ENCODE measurements around the gene PTPN20. TPM values are rescaled to one million over a fixed set of nuclear protein-coding genes. Genes with fewer than 3 reads are reported as not detected.

The PTPN20 gene
- total RNA-seq, 1 experiment from 2014 or later, result not detected

DNA sequence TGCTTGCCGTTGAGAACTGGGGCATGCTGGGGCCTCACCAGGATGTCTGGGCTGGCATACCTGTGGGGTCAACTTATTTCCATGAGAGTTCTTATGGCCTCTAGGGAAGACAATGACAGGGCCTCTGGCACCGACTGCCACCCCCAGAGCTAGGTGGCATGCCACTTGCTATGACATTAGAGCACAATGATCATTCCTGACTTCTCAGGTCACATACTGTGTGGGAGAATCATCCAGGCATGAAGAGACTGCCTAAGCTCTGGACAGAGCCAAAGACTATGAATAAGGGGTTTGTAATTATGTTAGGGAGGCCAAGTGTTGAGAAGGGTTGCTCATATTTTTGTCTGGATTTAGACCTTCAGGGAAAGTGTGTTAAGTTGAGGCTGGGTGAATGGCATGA lies 97.5 kb downstream of the PTPN20 start:
- Mint-ChIP-seq H3K27ac (ENCODE audit: unreplicated experiment) (no peak overlapping the region), H3K27me3 (ENCODE audit: insufficient read depth, unreplicated experiment) (peaks cover 32% of the 10 kb centered on the region), H3K4me1 (ENCODE audit: low read depth, unreplicated experiment) (no peaks in the 10 kb centered on the region), H3K4me3 (ENCODE audit: unreplicated experiment) (no peak overlapping the region), H3K36me3 (ENCODE audit: insufficient read depth, unreplicated experiment) (no peaks in the 10 kb centered on the region), H3K9me3 (ENCODE audit: unreplicated experiment) (no peaks in the 10 kb centered on the region)
- ChIA-PET CTCF (interaction anchor here (1.5 kb wide), 1 partner anchor 39 kb away, joined by 3 read pairs; no protein-coding TSS in a partner anchor), POLR2A (no interaction called here)
- Histone ChIP-seq H3K4me1 (no peaks in the 10 kb centered on the region), H3K9me3 (no peaks in the 10 kb centered on the region), H3K36me3 (ENCODE audit: control insufficient read depth, insufficient read depth, low read length) (no peaks in the 10 kb centered on the region), H3K4me3 (ENCODE audit: low read depth, low read length) (no peak overlapping the region), H3K27me3 (replicated peaks; ENCODE audit: control insufficient read depth, insufficient read depth, low read length) (no peaks in the 10 kb centered on the region)
- no peak for DNase-seq
- BruUV-seq (replicated peaks), result no TSS peak
- intact Hi-C loops (cut with micrococcal nuclease; ENCODE audit: unreplicated experiment), result no loop called here
- TF ChIP-seq, protein P1, sequence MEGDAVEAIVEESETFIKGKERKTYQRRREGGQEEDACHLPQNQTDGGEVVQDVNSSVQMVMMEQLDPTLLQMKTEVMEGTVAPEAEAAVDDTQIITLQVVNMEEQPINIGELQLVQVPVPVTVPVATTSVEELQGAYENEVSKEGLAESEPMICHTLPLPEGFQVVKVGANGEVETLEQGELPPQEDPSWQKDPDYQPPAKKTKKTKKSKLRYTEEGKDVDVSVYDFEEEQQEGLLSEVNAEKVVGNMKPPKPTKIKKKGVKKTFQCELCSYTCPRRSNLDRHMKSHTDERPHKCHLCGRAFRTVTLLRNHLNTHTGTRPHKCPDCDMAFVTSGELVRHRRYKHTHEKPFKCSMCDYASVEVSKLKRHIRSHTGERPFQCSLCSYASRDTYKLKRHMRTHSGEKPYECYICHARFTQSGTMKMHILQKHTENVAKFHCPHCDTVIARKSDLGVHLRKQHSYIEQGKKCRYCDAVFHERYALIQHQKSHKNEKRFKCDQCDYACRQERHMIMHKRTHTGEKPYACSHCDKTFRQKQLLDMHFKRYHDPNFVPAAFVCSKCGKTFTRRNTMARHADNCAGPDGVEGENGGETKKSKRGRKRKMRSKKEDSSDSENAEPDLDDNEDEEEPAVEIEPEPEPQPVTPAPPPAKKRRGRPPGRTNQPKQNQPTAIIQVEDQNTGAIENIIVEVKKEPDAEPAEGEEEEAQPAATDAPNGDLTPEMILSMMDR (IDR thresholded peaks at IDR 0.05; ENCODE audit: insufficient read depth in 1 of 2, low read depth in 1 of 2, low read length in 1 of 2, severe bottlenecking in 1 of 2, unreplicated experiment in 1 of 2), result no peak

DNA sequence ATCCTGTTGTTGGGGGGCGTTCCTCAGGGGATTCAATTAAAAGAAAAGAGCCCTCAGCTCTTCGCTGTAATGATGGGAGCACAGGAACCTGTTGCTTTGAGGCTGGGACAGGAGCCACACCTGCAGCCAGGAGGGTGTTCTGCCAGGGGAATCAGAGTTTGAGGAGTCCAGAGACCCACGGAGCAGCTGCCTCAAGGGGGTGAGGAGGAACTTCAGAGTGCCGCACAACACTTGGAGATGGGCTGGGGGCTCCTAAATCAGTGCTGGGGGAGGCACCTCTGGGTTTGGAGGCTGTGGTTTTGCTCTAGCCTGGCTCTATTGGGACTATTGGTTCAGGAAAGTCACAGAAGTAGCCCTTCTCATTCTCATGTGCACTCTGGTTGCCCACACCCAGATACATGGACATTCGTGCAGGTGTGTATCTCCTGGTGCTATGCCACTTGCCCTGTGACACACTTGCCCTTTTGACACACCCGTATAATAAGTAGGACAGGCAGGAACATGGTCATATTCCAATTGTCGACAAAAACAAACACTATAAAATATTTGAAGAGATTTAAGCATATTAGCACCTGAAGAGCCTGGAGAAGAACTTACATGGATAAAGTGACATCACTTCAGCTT lies 98.1 kb downstream of the PTPN20 start:
- Mint-ChIP-seq H3K27ac (ENCODE audit: unreplicated experiment) (no peak overlapping the region), H3K36me3 (ENCODE audit: insufficient read depth, unreplicated experiment) (no peaks in the 10 kb centered on the region), H3K4me1 (ENCODE audit: low read depth, unreplicated experiment) (no peaks in the 10 kb centered on the region), H3K27me3 (ENCODE audit: insufficient read depth, unreplicated experiment) (peaks cover 30% of the 10 kb centered on the region), H3K9me3 (ENCODE audit: unreplicated experiment) (no peaks in the 10 kb centered on the region), H3K4me3 (ENCODE audit: unreplicated experiment) (no peak overlapping the region)
- no peaks in the 10 kb centered on the region for H3K36me3 ChIP-seq (ENCODE audit: control insufficient read depth, insufficient read depth, low read length)
- CTCF ChIA-PET, result interaction anchor here (1.5 kb wide), 1 partner anchor 39 kb away, joined by 3 read pairs; no protein-coding TSS in a partner anchor
- no peak for DNase-seq
- TF ChIP-seq, protein P1 (IDR thresholded peaks at IDR 0.05; ENCODE audit: insufficient read depth in 1 of 2, low read depth in 1 of 2, low read length in 1 of 2, severe bottlenecking in 1 of 2, unreplicated experiment in 1 of 2), result no peak
- BruUV-seq (replicated peaks), result no TSS peak
- no peaks in the 10 kb centered on the region for H3K9me3 ChIP-seq
- no peaks in the 10 kb centered on the region for H3K27me3 ChIP-seq (replicated peaks; ENCODE audit: control insufficient read depth, insufficient read depth, low read length)
- H3K4me3 ChIP-seq (ENCODE audit: low read depth, low read length), result no peak overlapping the region
- no peaks in the 10 kb centered on the region for H3K4me1 ChIP-seq
- intact Hi-C loops (cut with micrococcal nuclease; ENCODE audit: unreplicated experiment), result no loop called here
- POLR2A ChIA-PET, result no interaction called here

DNA sequence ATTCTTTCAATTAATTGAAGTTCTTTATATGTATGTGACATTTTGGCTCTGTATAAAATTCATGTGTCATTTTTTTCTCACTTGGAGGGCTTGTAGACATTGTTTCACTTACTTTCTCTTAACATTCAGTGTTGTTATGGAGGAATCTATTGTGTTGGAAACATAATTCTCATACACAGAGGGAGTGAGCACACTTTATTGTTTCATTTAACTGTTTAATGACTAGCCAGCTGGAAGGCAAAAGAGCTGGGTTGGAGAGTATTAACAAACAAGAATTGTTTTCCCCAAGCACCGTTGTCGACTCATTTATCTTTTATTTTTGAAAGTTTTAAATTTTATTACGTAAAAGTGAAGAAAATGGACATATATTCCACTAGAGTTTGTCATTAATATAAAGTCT lies 98.8 kb downstream of the PTPN20 start:
- H3K4me1 Mint-ChIP-seq (ENCODE audit: low read depth, unreplicated experiment), result no peaks in the 10 kb centered on the region
- no TSS peak for BruUV-seq (replicated peaks)
- H3K9me3 Mint-ChIP-seq (ENCODE audit: unreplicated experiment), result no peaks in the 10 kb centered on the region
- ChIA-PET CTCF (interaction anchor here (1.5 kb wide), 1 partner anchor 38 kb away, joined by 3 read pairs; no protein-coding TSS in a partner anchor), POLR2A (no interaction called here)
- no peaks in the 10 kb centered on the region for H3K36me3 ChIP-seq (ENCODE audit: control insufficient read depth, insufficient read depth, low read length)
- no peak overlapping the region for H3K4me3 Mint-ChIP-seq (ENCODE audit: unreplicated experiment)
- no peaks in the 10 kb centered on the region for H3K4me1 ChIP-seq
- no peak overlapping the region for H3K27ac Mint-ChIP-seq (ENCODE audit: unreplicated experiment)
- H3K9me3 ChIP-seq, result no peaks in the 10 kb centered on the region
- no peaks in the 10 kb centered on the region for H3K27me3 ChIP-seq (replicated peaks; ENCODE audit: control insufficient read depth, insufficient read depth, low read length)
- TF ChIP-seq, protein P1 (IDR thresholded peaks at IDR 0.05; ENCODE audit: insufficient read depth in 1 of 2, low read depth in 1 of 2, low read length in 1 of 2, severe bottlenecking in 1 of 2, unreplicated experiment in 1 of 2), result no peak
- no peaks in the 10 kb centered on the region for H3K36me3 Mint-ChIP-seq (ENCODE audit: insufficient read depth, unreplicated experiment)
- H3K27me3 Mint-ChIP-seq (ENCODE audit: insufficient read depth, unreplicated experiment), result peaks cover 30% of the 10 kb centered on the region
- no peak for DNase-seq
- intact Hi-C loops (cut with micrococcal nuclease; ENCODE audit: unreplicated experiment), result no loop called here
- H3K4me3 ChIP-seq (ENCODE audit: low read depth, low read length), result no peak overlapping the region

Data from Caco-2 (cell line).